Stimulated activated CD4-positive, alpha-beta T cell treated with anti-CD3 and anti-CD28 coated beads, Interleukin-1b, Interleukin-23, amount 100 ng/mL, for 4 hours (primary cell): ENCODE data around the gene INPP5A.
"Not testable (repeated sequence)": the region's sequence is repeated elsewhere in the genome, so short reads cannot be mapped to it uniquely, and the experiment has no call there.

ENCODE experiments used
- DNase-seq, 2 donors: peaks; one replicate each; pipeline ENCODE4 v3.0.0-alpha.2; 2020; ENCODE audit warnings: low read depth in 2 of 2

Gene INPP5A

GRCh38 chr10:132562177-132562915, 24.8 kb downstream of the INPP5A start:
- no peak for DNase-seq

- DNase-seq, result no peak
Measured at GRCh38 chr10:132562916-132563456, 25.4 kb downstream of the INPP5A start.

GRCh38 chr10:132563485-132564248, 26.1 kb downstream of the INPP5A start:
- no peak for DNase-seq

GRCh38 chr10:132564249-132564605, 26.6 kb downstream of the INPP5A start:
- DNase-seq, result no peak

- DNase-seq, result no peak
Measured at GRCh38 chr10:132564690-132565089, 27.1 kb downstream of the INPP5A start.

- DNase-seq, result no peak
Measured at GRCh38 chr10:132565516-132566209, 28.1 kb downstream of the INPP5A start.

GRCh38 chr10:132566892-132567291, 29.3 kb downstream of the INPP5A start:
- no peak for DNase-seq

- no peak for DNase-seq
Measured at GRCh38 chr10:132570265-132570664, 32.7 kb downstream of the INPP5A start.

GRCh38 chr10:132570771-132571649, 33.4 kb downstream of the INPP5A start:
- DNase-seq, result no peak

- peak in 1 of 2 donors; percentile 34 for DNase-seq
Measured at GRCh38 chr10:132571650-132572544, 34.3 kb downstream of the INPP5A start.

- DNase-seq, result no peak
Measured at GRCh38 chr10:132572545-132572937, 35.0 kb downstream of the INPP5A start.

- not testable (repeated sequence) for DNase-seq
Measured at GRCh38 chr10:132572946-132573345, 35.4 kb downstream of the INPP5A start.

- DNase-seq, result no peak
Measured at GRCh38 chr10:132574288-132574687, 36.7 kb downstream of the INPP5A start.

- DNase-seq, result no peak
Measured at GRCh38 chr10:132574783-132575319, 37.3 kb downstream of the INPP5A start.

- no peak for DNase-seq
Measured at GRCh38 chr10:132575320-132576201, 38.0 kb downstream of the INPP5A start.

- DNase-seq, result no peak
Measured at GRCh38 chr10:132576671-132577349, 39.2 kb downstream of the INPP5A start.

GRCh38 chr10:132577350-132578003, 39.9 kb downstream of the INPP5A start:
- DNase-seq, result no peak
